Muscle layer of duodenum (tissue), 2 donors: ENCODE data around the gene POU2AF3.

ENCODE experiments used
- H3K27ac ChIP-seq: one replicate; pipeline ENCODE4 v1.7.0; 2013; ENCODE audit warnings: mild to moderate bottlenecking, low read length
- H3K27me3 ChIP-seq: one replicate; pipeline ENCODE4 v1.7.0; 2013; ENCODE audit warnings: low read depth, mild to moderate bottlenecking, control low read depth, low read length
- H3K36me3 ChIP-seq, 2 donors: one replicate each; pipeline ENCODE4 v1.7.0; 2013; ENCODE audit warnings: low read length in 2 of 2, control low read depth in 1 of 2, mild to moderate bottlenecking in 1 of 2; ENCODE audit not compliant: insufficient read depth in 2 of 2, control insufficient read depth in 1 of 2
- H3K4me1 ChIP-seq, 2 donors: one replicate each; pipeline ENCODE4 v1.7.0; 2013; ENCODE audit warnings: low read length in 2 of 2, mild to moderate bottlenecking in 2 of 2, control low read depth in 1 of 2, moderate library complexity in 1 of 2; ENCODE audit not compliant: insufficient read depth in 2 of 2, control insufficient read depth in 1 of 2
- H3K4me3 ChIP-seq, 2 donors: one replicate each; pipeline ENCODE4 v1.7.0; 2013; ENCODE audit warnings: low read length in 2 of 2, low read depth in 1 of 2, mild to moderate bottlenecking in 1 of 2
- H3K9me3 ChIP-seq, 2 donors: one replicate each; pipeline ENCODE4 v1.7.0; 2013; ENCODE audit warnings: low read length in 2 of 2, control low read depth in 1 of 2, mild to moderate bottlenecking in 1 of 2; ENCODE audit not compliant: control insufficient read depth in 1 of 2
- donor health status: healthy.

POU2AF3 gene

GRCh38 chr11:111355956-111356659, 57.8 kb downstream of the POU2AF3 start:
- no peaks in the 10 kb centered on the region for H3K36me3 ChIP-seq
- H3K9me3 ChIP-seq: no peaks in the 10 kb centered on the region
- no peak overlapping the region for H3K27ac ChIP-seq
- H3K4me1 ChIP-seq: peaks cover 0 to 6% of the 10 kb centered on the region in 2 donors
- H3K27me3 ChIP-seq: no peaks in the 10 kb centered on the region
- H3K4me3 ChIP-seq: no peak overlapping the region

- no peaks in the 10 kb centered on the region for H3K9me3 ChIP-seq
- no peaks in the 10 kb centered on the region for H3K27me3 ChIP-seq
- peaks cover 0 to 6% of the 10 kb centered on the region in 2 donors for H3K4me1 ChIP-seq
Measured at GRCh38 chr11:111356660-111357048, 58.3 kb downstream of the POU2AF3 start.

GRCh38 chr11:111357150-111358037, 59.0 kb downstream of the POU2AF3 start:
- Histone ChIP-seq H3K27me3 (no peaks in the 10 kb centered on the region), H3K27ac (no peak overlapping the region), H3K36me3 (no peaks in the 10 kb centered on the region), H3K4me1 (peaks cover 0 to 6% of the 10 kb centered on the region in 2 donors), H3K4me3 (no peak overlapping the region), H3K9me3 (no peaks in the 10 kb centered on the region)

More at GRCh38 chr11:111356660-111357048, 58.3 kb downstream of the POU2AF3 start:
- H3K27ac ChIP-seq: no peak overlapping the region
- H3K36me3 ChIP-seq: no peaks in the 10 kb centered on the region
- H3K4me3 ChIP-seq: no peak overlapping the region
